K562 (cell line): ENCODE measurements around the gene FAM171A1. TPM values are rescaled to one million over a fixed set of nuclear protein-coding genes. Genes with fewer than 3 reads are reported as not detected.

Experiments
- CTBP1 ChIP-seq: fragments of 450-650 bp; IDR thresholded peaks from 2 replicates; pipeline ENCODE4 v1.6.1; 2016; ENCODE audit warnings: borderline replicate concordance
- ELF1 ChIP-seq: fragments of 200-800 bp; sonication (Bioruptor generic); IDR thresholded peaks from 2 replicates; pipeline ENCODE4 v1.6.1; 2016; ENCODE audit warnings: missing genetic modification characterization, missing compliant biosample characterization
- ERF ChIP-seq: fragments of 450-650 bp; formaldehyde crosslinking; IDR thresholded peaks from 2 replicates; pipeline ENCODE4 v1.4.0; 2020; ENCODE audit warnings: mild to moderate bottlenecking, mixed read lengths
- ETV5 ChIP-seq: sonication (generic); formaldehyde crosslinking; IDR thresholded peaks from 2 replicates; pipeline ENCODE4 v1.4.0; 2020; ENCODE audit warnings: low read depth, mild to moderate bottlenecking, missing genetic modification reagents
- FOXA3 ChIP-seq, 2 experiments: fragments of 450-650 bp in 1 of 2; sonication (generic) in 1 of 2; formaldehyde crosslinking; IDR thresholded peaks in 1 of 2; conservative IDR thresholded peaks in 1 of 2; 2 replicates each; pipeline versions ENCODE4 v1.4.0 to v1.8.0; 2020 to 2022; ENCODE audit warnings: mild to moderate bottlenecking in 2 of 2, missing genetic modification reagents in 1 of 2
- HNRNPH1 ChIP-seq: fragments of 200-400 bp; formaldehyde crosslinking; optimal IDR thresholded peaks from 2 replicates; pipeline ENCODE3; 2017; ENCODE audit warnings: low read depth, mild to moderate bottlenecking, low read length, moderate library complexity
- NCOR1 ChIP-seq: fragments of 450-650 bp; IDR thresholded peaks from 2 replicates; pipeline ENCODE4 v1.6.1; 2016; ENCODE audit warnings: mild to moderate bottlenecking, moderate library complexity
- SPI1 ChIP-seq: IDR thresholded peaks from 2 replicates; pipeline ENCODE4 v1.6.1; 2011; ENCODE audit warnings: low read depth, low read length, control low read depth, borderline replicate concordance
- TEAD4 ChIP-seq, 2 experiments: sonication (generic) in 1 of 2; formaldehyde crosslinking in 1 of 2; IDR thresholded peaks; 2 replicates each; pipeline versions ENCODE4 v1.6.1 to v1.8.0; 2012 to 2022; ENCODE audit warnings: borderline replicate concordance in 1 of 2, inconsistent platforms in 1 of 2, low read length in 1 of 2, mild to moderate bottlenecking in 1 of 2, missing genetic modification reagents in 1 of 2
- ZBTB17 ChIP-seq: fragments of 450-650 bp; formaldehyde crosslinking; IDR thresholded peaks from 2 replicates; pipeline ENCODE4 v1.4.0; 2020; ENCODE audit warnings: mild to moderate bottlenecking
- ZNF175 ChIP-seq: fragments of 200-800 bp; sonication (Bioruptor generic); IDR thresholded peaks from 2 replicates; pipeline ENCODE4 v1.6.1; 2016; ENCODE audit warnings: low read depth, mild to moderate bottlenecking, missing genetic modification characterization, missing compliant biosample characterization
- ZNF274 ChIP-seq: IDR thresholded peaks from 2 replicates; pipeline ENCODE4 v1.6.1; 2011; ENCODE audit warnings: low read depth, mild to moderate bottlenecking, low read length, moderate library complexity, borderline replicate concordance
- ZNF507 ChIP-seq: conservative IDR thresholded peaks from 2 replicates; pipeline ENCODE4 v1.6.1; 2017; ENCODE audit warnings: missing genetic modification characterization, missing compliant biosample characterization
- ZNF589 ChIP-seq: fragments of 200-800 bp; sonication (Bioruptor generic); IDR thresholded peaks from 2 replicates; pipeline ENCODE4 v1.6.1; 2016; ENCODE audit warnings: low read depth, missing genetic modification characterization, missing compliant biosample characterization
- polyA plus RNA-seq, 8 experiments: library from polyadenylated mRNA; depleted of rRNA in 4 of 8; stranded (reverse) in 5 of 8; unstranded in 3 of 8; fragments of >200 nt; fragmentation: Nextera tagmentation in 2 of 8; fragmentation: Illumina TruSeq in 1 of 8; extraction: Ambion mirVana in 2 of 8; extraction: Trizol in 1 of 8; gene quantifications; 2 replicates each; pipeline versions ENCODE4 v1.2.1 to v1.2.3, GENCODE V29; 2011 to 2014; ENCODE audit warnings: inconsistent platforms in 1 of 8, missing spikeins in 1 of 8
- total RNA-seq, 7 experiments: library from RNA; depleted of rRNA in 6 of 7; stranded (reverse); fragments of >200 nt in 6 of 7; fragmentation: Illumina TruSeq in 2 of 7; extraction: Trizol in 2 of 7; gene quantifications; 2 replicates each; pipeline versions ENCODE4 v1.2.1 to v1.2.3, GENCODE V29; 2011 to 2021; ENCODE audit warnings: low replicate concordance in 1 of 7
- TF ChIP-seq, protein P1 (sequence below), 2 experiments: fragments of 450-650 bp in 1 of 2; sonication (generic) in 1 of 2; formaldehyde crosslinking in 1 of 2; IDR thresholded peaks; 2 replicates each; pipeline versions ENCODE4 v1.7.1 to v1.9.0; 2016 to 2022; ENCODE audit warnings: inconsistent platforms in 1 of 2, mild to moderate bottlenecking in 1 of 2, missing genetic modification reagents in 1 of 2
- TF ChIP-seq, protein P2 (sequence below): sonication (generic); IDR thresholded peaks from 2 replicates; pipeline ENCODE4 v1.6.1; 2016
- TF ChIP-seq, protein P3 (sequence below): fragments of 450-650 bp; IDR thresholded peaks from 2 replicates; pipeline ENCODE4 v1.6.1; 2016

FAM171A1 gene
- total and polyA plus RNA-seq, 9 of the 15 experiments (the other 6 are each of a cell fraction or from before 2014, with no cell fraction given), result 0.51 to 8.2 (median 4.8) TPM

DNA sequence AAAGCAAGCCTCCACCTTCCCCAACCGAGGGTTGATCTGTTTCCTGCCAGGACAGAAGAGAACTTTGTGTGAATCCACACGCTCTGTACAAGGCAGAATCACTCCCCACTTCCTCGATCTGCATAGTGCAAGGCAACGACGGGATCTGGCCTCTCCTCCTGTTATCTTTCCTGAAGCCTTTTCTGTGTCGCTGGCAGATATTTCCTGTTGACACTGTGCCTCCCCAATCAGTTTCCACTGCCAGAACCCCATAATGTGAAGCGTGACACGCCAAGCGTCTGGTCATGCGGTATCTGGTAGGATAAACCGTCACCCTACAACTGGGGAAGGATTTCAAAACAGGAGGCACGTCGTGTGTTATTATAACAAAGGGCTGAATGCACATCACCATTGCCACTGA, 57.2 kb downstream of the FAM171A1 start (continued):
- TF ChIP-seq, protein P1, sequence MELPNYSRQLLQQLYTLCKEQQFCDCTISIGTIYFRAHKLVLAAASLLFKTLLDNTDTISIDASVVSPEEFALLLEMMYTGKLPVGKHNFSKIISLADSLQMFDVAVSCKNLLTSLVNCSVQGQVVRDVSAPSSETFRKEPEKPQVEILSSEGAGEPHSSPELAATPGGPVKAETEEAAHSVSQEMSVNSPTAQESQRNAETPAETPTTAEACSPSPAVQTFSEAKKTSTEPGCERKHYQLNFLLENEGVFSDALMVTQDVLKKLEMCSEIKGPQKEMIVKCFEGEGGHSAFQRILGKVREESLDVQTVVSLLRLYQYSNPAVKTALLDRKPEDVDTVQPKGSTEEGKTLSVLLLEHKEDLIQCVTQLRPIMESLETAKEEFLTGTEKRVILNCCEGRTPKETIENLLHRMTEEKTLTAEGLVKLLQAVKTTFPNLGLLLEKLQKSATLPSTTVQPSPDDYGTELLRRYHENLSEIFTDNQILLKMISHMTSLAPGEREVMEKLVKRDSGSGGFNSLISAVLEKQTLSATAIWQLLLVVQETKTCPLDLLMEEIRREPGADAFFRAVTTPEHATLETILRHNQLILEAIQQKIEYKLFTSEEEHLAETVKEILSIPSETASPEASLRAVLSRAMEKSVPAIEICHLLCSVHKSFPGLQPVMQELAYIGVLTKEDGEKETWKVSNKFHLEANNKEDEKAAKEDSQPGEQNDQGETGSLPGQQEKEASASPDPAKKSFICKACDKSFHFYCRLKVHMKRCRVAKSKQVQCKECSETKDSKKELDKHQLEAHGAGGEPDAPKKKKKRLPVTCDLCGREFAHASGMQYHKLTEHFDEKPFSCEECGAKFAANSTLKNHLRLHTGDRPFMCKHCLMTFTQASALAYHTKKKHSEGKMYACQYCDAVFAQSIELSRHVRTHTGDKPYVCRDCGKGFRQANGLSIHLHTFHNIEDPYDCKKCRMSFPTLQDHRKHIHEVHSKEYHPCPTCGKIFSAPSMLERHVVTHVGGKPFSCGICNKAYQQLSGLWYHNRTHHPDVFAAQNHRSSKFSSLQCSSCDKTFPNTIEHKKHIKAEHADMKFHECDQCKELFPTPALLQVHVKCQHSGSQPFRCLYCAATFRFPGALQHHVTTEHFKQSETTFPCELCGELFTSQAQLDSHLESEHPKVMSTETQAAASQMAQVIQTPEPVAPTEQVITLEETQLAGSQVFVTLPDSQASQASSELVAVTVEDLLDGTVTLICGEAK (IDR thresholded peaks at IDR 0.05), result peak; percentile 11; the same call in 1 of the 2 replicates
- TF ChIP-seq, protein P1 (CRISPR knock-in tag; IDR thresholded peaks at IDR 0.05), result no peak
- TF ChIP-seq CTBP1, result peak; percentile 67; the same call in 1 of the 2 replicates
- peak; percentile 71; the same call in 1 of the 2 replicates for TF ChIP-seq SPI1
- TF ChIP-seq ZNF589 (CRISPR knock-in tag), result peak; percentile 97
- TF ChIP-seq ZBTB17 (CRISPR knock-in tag), result peak; percentile 37; the same call in 1 of the 2 replicates
- TF ChIP-seq, protein P2, sequence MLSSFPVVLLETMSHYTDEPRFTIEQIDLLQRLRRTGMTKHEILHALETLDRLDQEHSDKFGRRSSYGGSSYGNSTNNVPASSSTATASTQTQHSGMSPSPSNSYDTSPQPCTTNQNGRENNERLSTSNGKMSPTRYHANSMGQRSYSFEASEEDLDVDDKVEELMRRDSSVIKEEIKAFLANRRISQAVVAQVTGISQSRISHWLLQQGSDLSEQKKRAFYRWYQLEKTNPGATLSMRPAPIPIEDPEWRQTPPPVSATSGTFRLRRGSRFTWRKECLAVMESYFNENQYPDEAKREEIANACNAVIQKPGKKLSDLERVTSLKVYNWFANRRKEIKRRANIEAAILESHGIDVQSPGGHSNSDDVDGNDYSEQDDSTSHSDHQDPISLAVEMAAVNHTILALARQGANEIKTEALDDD, result peak; percentile 49; the same call in 1 of the 2 replicates
- TF ChIP-seq ERF (CRISPR knock-in tag), result 0 out of 2 replicates have a peak, but pooled peaks have one; percentile 43
- peak; percentile 90 for TF ChIP-seq ZNF175 (CRISPR knock-in tag)
- peak; percentile 88 for TF ChIP-seq ETV5 (CRISPR knock-in tag)
- TF ChIP-seq TEAD4 (IDR thresholded peaks at IDR 0.05; ENCODE audit: low read length), result peak; percentile 66; the same call in 1 of the 2 replicates
- no peak for TF ChIP-seq TEAD4 (CRISPR knock-in tag; IDR thresholded peaks at IDR 0.05; ENCODE audit: borderline replicate concordance)
- TF ChIP-seq ZNF274, result no peak
- peak; percentile 79 for TF ChIP-seq ELF1 (tag)
- no peak for TF ChIP-seq ZNF507 (tag)
- peak; percentile 82 for TF ChIP-seq NCOR1
- peak; percentile 90 to 94 for TF ChIP-seq FOXA3 (CRISPR knock-in tag; conservative IDR thresholded peaks at IDR 0.05 in 1 of 2, IDR thresholded peaks at IDR 0.05 in 1 of 2)
- TF ChIP-seq HNRNPH1, result no peak
- TF ChIP-seq, protein P3, sequence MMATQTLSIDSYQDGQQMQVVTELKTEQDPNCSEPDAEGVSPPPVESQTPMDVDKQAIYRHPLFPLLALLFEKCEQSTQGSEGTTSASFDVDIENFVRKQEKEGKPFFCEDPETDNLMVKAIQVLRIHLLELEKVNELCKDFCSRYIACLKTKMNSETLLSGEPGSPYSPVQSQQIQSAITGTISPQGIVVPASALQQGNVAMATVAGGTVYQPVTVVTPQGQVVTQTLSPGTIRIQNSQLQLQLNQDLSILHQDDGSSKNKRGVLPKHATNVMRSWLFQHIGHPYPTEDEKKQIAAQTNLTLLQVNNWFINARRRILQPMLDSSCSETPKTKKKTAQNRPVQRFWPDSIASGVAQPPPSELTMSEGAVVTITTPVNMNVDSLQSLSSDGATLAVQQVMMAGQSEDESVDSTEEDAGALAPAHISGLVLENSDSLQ, result peak; percentile 69
